ENCODE results near the gene C17orf50.

Gene C17orf50

DNA sequence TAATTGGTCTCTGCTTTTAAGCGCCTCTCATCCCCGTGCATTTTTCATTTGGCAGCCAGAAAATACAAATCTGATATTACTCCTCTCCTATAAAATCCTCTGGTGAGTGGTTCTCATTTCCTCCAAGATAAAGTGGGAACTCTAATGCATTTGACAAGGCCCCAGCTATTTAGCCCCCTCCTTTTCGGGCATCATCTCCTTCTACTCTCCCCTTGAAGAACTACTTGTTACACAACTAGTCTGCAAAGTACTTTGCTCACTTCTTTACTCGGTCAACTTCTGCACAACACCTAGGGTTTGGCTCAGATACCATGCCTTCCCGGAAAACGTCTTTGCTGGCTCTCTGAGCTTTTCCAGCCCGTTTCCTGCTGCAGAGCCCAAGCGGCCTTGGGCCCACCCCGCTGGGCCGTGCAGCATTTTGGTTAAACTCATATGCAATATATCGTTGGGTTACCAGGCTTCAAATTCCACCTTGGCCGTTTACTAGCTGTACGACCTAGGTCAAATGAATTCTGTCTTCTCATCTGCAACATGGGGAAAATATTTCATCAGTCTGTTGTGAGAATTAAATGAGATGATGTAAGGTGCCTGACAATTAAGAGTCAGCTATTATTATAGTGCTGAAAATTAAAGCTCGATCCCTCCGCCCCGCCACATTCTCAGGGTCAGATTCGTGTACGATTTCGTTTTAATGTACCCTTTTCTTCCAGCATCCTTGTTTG is 47.7 kb downstream of the C17orf50 start:
- H3K4me2 ChIP-seq (ENCODE audit: low read length), result peak overlapping the region; percentile 85
- H3K36me3 ChIP-seq (ENCODE audit: insufficient read depth, low read length), result peaks cover 5% of the 10 kb centered on the region
- peaks cover 40% of the 10 kb centered on the region for H3K4me1 ChIP-seq (ENCODE audit: control insufficient read depth, insufficient read depth, low read length)
- H3K9ac ChIP-seq (ENCODE audit: low read depth, low read length), result peak overlapping the region; percentile 91
- H3K27me3 ChIP-seq (ENCODE audit: control insufficient read depth, insufficient read depth, low read length), result no peaks in the 10 kb centered on the region
- peak overlapping the region; percentile 92 for H3K4me3 ChIP-seq (ENCODE audit: low read length)
- no peaks in the 10 kb centered on the region for H3K9me3 ChIP-seq (replicated peaks; ENCODE audit: low read length)

DNA sequence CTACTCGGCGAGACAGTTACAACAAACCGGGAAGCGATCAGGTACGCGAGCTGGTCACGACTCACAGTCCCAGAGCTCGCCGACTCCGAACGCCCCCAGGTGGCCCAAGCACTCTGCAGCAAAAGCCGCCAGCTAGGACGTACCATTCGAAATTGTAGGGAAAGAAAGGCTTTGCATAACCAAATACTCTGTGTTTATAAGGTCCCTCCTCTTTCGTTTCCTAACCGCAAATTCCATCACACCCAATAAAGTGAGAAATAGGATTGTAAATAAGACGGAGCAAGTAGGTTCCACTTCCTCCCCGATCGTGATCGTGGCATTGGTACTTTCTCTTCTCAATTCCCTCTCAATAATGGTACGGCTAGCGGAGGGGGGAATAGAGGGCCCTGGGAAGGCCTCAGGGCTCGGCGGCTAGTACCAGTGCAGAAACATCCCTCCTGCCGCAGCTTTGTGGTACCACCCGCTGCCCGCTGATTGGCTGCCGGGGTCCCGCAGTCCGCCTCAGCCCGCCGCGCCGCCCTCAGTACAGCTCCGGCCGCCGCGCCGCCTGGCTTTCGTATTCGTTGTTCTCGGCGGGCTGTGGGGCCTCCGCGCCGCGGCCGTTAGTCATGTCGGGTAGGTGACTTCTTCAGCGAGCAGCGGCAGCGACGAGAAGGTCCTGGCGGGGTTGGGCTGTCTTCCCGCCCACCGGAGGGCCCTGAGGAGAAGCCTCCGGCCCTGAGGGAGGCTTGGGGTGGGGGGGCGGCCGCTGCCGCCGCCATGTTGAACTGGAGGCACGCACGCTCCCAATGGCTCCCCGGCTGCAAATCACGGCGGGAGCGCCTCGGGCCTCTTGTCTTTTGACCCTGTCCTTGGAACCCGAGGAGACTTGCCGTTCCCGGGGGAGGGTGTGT is 48.5 kb downstream of the C17orf50 start, which contains the start of gene TAF15:
Gene TAF15 (plus strand): TSS at position 523 of the 893 bp plus-strand sequence. CDS start 86 bp downstream, at position 609.
- no peaks in the 10 kb centered on the region for H3K9me3 ChIP-seq (replicated peaks; ENCODE audit: low read length)
- H3K4me1 ChIP-seq (ENCODE audit: control insufficient read depth, insufficient read depth, low read length), result peaks cover 40% of the 10 kb centered on the region
- H3K4me3 ChIP-seq (ENCODE audit: low read length), result peak within 1 kb of the TSS; percentile 92
- H3K36me3 ChIP-seq (ENCODE audit: insufficient read depth, low read length), result peaks cover 5% of the 10 kb centered on the region
- H3K9ac ChIP-seq (ENCODE audit: low read depth, low read length), result peak within 1 kb of the TSS; percentile 91
- peak within 1 kb of the TSS; percentile 85 for H3K4me2 ChIP-seq (ENCODE audit: low read length)
- H3K27me3 ChIP-seq (ENCODE audit: control insufficient read depth, insufficient read depth, low read length), result no peaks in the 10 kb centered on the region

DNA sequence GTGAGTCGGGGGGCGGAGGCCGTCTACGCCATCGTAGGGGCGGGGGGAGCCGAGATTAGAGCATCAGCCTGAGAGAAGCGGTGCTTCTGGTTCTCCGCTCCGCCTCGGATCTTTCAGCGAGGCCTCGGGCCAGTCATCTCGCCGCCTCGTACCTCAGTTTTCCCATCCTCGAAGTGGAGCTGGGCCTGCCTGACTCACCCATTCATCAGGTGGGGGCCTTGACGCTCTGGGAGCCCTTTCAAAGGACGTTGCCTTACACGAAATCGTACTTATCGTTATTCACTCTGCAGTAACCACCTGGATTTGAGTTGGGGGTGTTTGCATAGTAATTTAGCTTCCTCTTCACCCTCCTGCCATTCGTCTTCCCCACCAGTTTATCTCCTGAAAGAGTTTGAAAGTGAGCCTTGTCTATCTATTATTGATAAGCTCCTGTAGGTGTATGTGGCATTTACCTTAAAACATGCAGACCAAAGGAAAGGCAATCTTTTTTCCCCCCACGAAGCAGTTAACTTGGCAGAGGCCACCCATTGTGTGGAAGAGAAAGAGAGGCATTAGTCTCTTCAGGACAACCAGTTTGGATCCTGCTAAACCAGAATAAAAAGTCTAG is 49.3 kb downstream of the C17orf50 start:
- Histone ChIP-seq H3K4me1 (ENCODE audit: control insufficient read depth, insufficient read depth, low read length) (peaks cover 40% of the 10 kb centered on the region), H3K27me3 (ENCODE audit: control insufficient read depth, insufficient read depth, low read length) (no peaks in the 10 kb centered on the region), H3K4me2 (ENCODE audit: low read length) (peak overlapping the region; percentile 81), H3K9ac (ENCODE audit: low read depth, low read length) (peak overlapping the region; percentile 91), H3K36me3 (ENCODE audit: insufficient read depth, low read length) (peaks cover 5% of the 10 kb centered on the region), H3K9me3 (replicated peaks; ENCODE audit: low read length) (no peaks in the 10 kb centered on the region), H3K4me3 (ENCODE audit: low read length) (peak overlapping the region; percentile 92)

DNA sequence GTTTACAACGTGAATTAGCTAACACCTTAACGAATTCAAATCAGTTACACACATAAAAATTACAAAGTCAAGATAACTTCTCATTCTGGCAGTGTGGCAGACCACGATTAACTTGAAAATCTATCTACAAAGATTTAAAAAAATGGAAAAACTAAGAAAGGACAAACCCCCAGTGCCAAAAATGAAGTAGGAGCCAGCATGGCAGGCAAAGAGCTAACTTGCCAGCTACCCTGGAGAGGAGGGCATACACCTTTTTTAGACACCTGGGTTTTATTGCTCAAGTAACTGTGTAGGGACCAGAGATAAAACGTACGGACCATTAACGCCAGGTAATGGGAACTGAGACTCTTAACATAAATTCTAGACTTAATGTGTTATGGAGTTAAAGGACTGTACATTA is 51.1 kb downstream of the C17orf50 start:
- peak overlapping the region; percentile 91 for H3K9ac ChIP-seq (ENCODE audit: low read depth, low read length)
- peak overlapping the region; percentile 81 for H3K4me2 ChIP-seq (ENCODE audit: low read length)
- H3K9me3 ChIP-seq (replicated peaks; ENCODE audit: low read length), result no peaks in the 10 kb centered on the region
- no peak overlapping the region for H3K4me3 ChIP-seq (ENCODE audit: low read length)
- H3K4me1 ChIP-seq (ENCODE audit: control insufficient read depth, insufficient read depth, low read length), result peaks cover 38% of the 10 kb centered on the region
- H3K36me3 ChIP-seq (ENCODE audit: insufficient read depth, low read length), result peaks cover 10% of the 10 kb centered on the region
- H3K27me3 ChIP-seq (ENCODE audit: control insufficient read depth, insufficient read depth, low read length), result no peaks in the 10 kb centered on the region

DNA sequence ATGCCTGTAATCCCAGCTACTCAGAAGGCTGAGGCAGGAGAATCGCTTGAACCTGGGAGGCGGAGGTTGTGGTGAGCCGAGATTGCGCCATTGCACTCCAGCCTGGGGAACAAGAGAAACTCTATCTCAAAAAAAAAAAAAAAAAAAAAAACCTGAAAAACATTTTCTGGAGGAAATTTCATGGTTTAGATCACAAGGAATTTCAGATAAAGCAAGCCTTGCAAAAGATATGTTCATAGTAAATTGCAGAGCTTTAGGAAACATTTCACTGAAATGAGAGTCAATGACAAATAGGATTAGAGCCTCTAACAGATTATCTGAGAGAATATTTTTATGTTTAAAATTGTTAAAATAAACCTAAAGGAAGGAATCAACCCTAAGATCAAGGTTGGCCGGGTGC is 51.8 kb downstream of the C17orf50 start:
- H3K9me3 ChIP-seq (replicated peaks; ENCODE audit: low read length), result no peaks in the 10 kb centered on the region
- H3K9ac ChIP-seq (ENCODE audit: low read depth, low read length), result no peak overlapping the region
- H3K4me1 ChIP-seq (ENCODE audit: control insufficient read depth, insufficient read depth, low read length), result peaks cover 32% of the 10 kb centered on the region
- no peaks in the 10 kb centered on the region for H3K27me3 ChIP-seq (ENCODE audit: control insufficient read depth, insufficient read depth, low read length)
- H3K4me2 ChIP-seq (ENCODE audit: low read length), result no peak overlapping the region
- H3K36me3 ChIP-seq (ENCODE audit: insufficient read depth, low read length), result peaks cover 12% of the 10 kb centered on the region
- H3K4me3 ChIP-seq (ENCODE audit: low read length), result no peak overlapping the region

All from skeletal muscle satellite cell (primary cell).